OCI-LY7 (cell line): ENCODE results near the gene BLCAP. TPM values are rescaled to one million over a fixed set of nuclear protein-coding genes. Genes with fewer than 3 reads are reported as not detected.

ENCODE experiments used
- BruUV-seq: library from RNA; stranded (reverse); fragments of 400-500 nt; replicated peaks from 2 replicates; lab custom pipeline; 2021; lab: Mats Ljungman, UMichigan
- CTCF ChIA-PET: fragments of 300-600 bp; sonication (Branson Sonifier 250); formaldehyde crosslinking; loops from one replicate; lab custom pipeline; 2022; ENCODE audit warnings: antibody characterized with exemption; ENCODE audit not compliant: unreplicated experiment; lab: Charles Lee
- POLR2A ChIA-PET: fragments of 300-600 bp; sonication (Branson Sonifier 250); formaldehyde crosslinking; loops from one replicate; lab custom pipeline; 2022; ENCODE audit warnings: antibody characterized with exemption; lab: Charles Lee
- DNase-seq: peaks from one replicate; pipeline ENCODE4 v3.0.0-alpha.2; 2015; ENCODE audit warnings: low spot score
- H2AFZ ChIP-seq: fragments of 200-600 bp; sonication (generic), shearing (Covaris generic); 2 replicates; pipeline ENCODE4 v1.6.1; 2014; ENCODE audit warnings: mild to moderate bottlenecking, antibody characterized with exemption, low read length, moderate library complexity
- H3K27ac ChIP-seq: fragments of 200-600 bp; sonication (generic); 2 replicates; pipeline ENCODE4 v1.5.1; 2014; ENCODE audit warnings: mixed run types, low read depth, mild to moderate bottlenecking, moderate library complexity, low read length, inconsistent platforms; ENCODE audit not compliant: poor library complexity, severe bottlenecking
- H3K36me3 ChIP-seq: fragments of 200-600 bp; sonication (generic); 2 replicates; pipeline ENCODE4 v1.6.1; 2014; ENCODE audit warnings: mild to moderate bottlenecking, antibody characterized with exemption, low read length, moderate library complexity, mixed read lengths; ENCODE audit not compliant: insufficient read depth
- H3K4me1 ChIP-seq: fragments of 200-600 bp; sonication (generic); 2 replicates; pipeline ENCODE4 v1.5.1; 2014; ENCODE audit warnings: mild to moderate bottlenecking, low read length; ENCODE audit not compliant: insufficient read depth, poor library complexity, severe bottlenecking
- H3K4me2 ChIP-seq: fragments of 200-600 bp; sonication (generic); 2 replicates; pipeline ENCODE4 v1.6.1; 2014; ENCODE audit warnings: mild to moderate bottlenecking, low read length
- H3K4me3 ChIP-seq: fragments of 200-600 bp; sonication (generic); 2 replicates; pipeline ENCODE4 v1.5.1; 2014; ENCODE audit warnings: mild to moderate bottlenecking, low read depth, low read length; ENCODE audit not compliant: poor library complexity, severe bottlenecking
- H3K79me2 ChIP-seq: fragments of 200-600 bp; sonication (generic); 2 replicates; pipeline ENCODE4 v1.6.1; 2016; ENCODE audit warnings: low read depth, mild to moderate bottlenecking, low read length, moderate library complexity, mixed read lengths; ENCODE audit not compliant: insufficient read depth
- H3K9me2 ChIP-seq: fragments of 200-600 bp; sonication (generic); 2 replicates; pipeline ENCODE4 v1.6.1; 2016; ENCODE audit warnings: mild to moderate bottlenecking, low read length, mixed read lengths; ENCODE audit not compliant: insufficient read depth
- H3K9me3 ChIP-seq: fragments of 200-600 bp; sonication (generic); 2 replicates; pipeline ENCODE4 v1.6.1; 2014; ENCODE audit warnings: mild to moderate bottlenecking, mixed run types, low read length, mixed read lengths
- H4K20me1 ChIP-seq: fragments of 200-600 bp; sonication (generic); 2 replicates; pipeline ENCODE4 v1.6.1; 2014; ENCODE audit warnings: mild to moderate bottlenecking, antibody characterized with exemption, low read length, moderate library complexity, mixed read lengths; ENCODE audit not compliant: insufficient read depth
- EZH2phosphoT487 ChIP-seq: fragments of 200-600 bp; sonication (generic); IDR thresholded peaks from 2 replicates; pipeline ENCODE4 v1.6.1; 2018; ENCODE audit warnings: low read depth, borderline replicate concordance, mild to moderate bottlenecking, mixed run types, antibody characterized with exemption, low read length, moderate library complexity, mixed read lengths
- intact Hi-C: fragments of 100-400 bp; cut with micrococcal nuclease; formaldehyde crosslinking; loops from one replicate; pipeline ENCODE4 v1.10.0; 2022; ENCODE audit not compliant: unreplicated experiment
- total RNA-seq, 2 experiments: library from RNA; depleted of rRNA in 1 of 2; stranded (reverse); fragments of >200 nt in 1 of 2; shearing (Covaris generic) in 1 of 2; gene quantifications; 2 replicates each; pipeline ENCODE4 v1.2.3, GENCODE V29; 2014 to 2022
- TF ChIP-seq, protein P1 (sequence below): fragments of 200-600 bp; sonication (generic); conservative IDR thresholded peaks from 2 replicates; pipeline ENCODE4 v1.5.1; 2014; ENCODE audit warnings: mild to moderate bottlenecking, antibody characterized with exemption, low read length, moderate library complexity, mixed read lengths

Gene BLCAP
- total RNA-seq, 2 experiments from 2014 or later, result 32.3 to 55.1 TPM

DNA sequence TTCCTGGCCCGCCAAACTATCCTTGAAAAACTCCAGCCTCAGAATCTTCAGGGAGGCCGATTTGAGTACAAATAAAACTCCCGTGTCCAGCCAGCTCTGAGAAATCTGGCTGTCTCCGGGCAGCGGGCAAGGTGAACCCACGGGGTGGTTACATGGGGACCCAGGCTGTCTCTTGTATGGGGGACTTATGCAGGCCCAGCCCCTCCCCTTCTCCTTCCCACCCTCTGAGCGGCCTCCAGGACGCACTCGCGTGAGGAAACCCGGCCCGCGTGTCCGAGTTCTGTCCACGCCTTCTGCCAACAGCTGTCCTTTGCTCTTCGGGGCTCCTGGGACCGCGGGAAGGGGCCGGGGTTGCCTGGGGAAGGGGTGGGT is 36.3 kb upstream of the BLCAP start:
- Histone ChIP-seq H3K27ac (no peak overlapping the region), H3K9me3 (no peaks in the 10 kb centered on the region), H3K4me1 (peaks cover 4% of the 10 kb centered on the region), H3K9me2 (no peaks in the 10 kb centered on the region), H3K4me3 (no peak overlapping the region), H3K79me2 (no peaks in the 10 kb centered on the region), H3K4me2 (no peak overlapping the region; the same call in 1 of the 2 replicates), H2AFZ (no peak overlapping the region), H3K36me3 (no peaks in the 10 kb centered on the region), H4K20me1 (no peaks in the 10 kb centered on the region)
- DNase-seq, result no peak
- intact Hi-C loops, result loop anchor here (2.0 to 5.0 kb wide), 2 partner anchors 429 to 658 kb away; no protein-coding TSS in a partner anchor
- ChIA-PET POLR2A (interaction anchor here (0.7 kb wide), 1 partner anchor 77 kb away, joined by 3 read pairs; no protein-coding TSS in a partner anchor), CTCF (no interaction called here)
- TF ChIP-seq, protein P1, sequence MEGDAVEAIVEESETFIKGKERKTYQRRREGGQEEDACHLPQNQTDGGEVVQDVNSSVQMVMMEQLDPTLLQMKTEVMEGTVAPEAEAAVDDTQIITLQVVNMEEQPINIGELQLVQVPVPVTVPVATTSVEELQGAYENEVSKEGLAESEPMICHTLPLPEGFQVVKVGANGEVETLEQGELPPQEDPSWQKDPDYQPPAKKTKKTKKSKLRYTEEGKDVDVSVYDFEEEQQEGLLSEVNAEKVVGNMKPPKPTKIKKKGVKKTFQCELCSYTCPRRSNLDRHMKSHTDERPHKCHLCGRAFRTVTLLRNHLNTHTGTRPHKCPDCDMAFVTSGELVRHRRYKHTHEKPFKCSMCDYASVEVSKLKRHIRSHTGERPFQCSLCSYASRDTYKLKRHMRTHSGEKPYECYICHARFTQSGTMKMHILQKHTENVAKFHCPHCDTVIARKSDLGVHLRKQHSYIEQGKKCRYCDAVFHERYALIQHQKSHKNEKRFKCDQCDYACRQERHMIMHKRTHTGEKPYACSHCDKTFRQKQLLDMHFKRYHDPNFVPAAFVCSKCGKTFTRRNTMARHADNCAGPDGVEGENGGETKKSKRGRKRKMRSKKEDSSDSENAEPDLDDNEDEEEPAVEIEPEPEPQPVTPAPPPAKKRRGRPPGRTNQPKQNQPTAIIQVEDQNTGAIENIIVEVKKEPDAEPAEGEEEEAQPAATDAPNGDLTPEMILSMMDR, result no peak
- TF ChIP-seq EZH2phosphoT487, result no peak
- no TSS peak for BruUV-seq

DNA sequence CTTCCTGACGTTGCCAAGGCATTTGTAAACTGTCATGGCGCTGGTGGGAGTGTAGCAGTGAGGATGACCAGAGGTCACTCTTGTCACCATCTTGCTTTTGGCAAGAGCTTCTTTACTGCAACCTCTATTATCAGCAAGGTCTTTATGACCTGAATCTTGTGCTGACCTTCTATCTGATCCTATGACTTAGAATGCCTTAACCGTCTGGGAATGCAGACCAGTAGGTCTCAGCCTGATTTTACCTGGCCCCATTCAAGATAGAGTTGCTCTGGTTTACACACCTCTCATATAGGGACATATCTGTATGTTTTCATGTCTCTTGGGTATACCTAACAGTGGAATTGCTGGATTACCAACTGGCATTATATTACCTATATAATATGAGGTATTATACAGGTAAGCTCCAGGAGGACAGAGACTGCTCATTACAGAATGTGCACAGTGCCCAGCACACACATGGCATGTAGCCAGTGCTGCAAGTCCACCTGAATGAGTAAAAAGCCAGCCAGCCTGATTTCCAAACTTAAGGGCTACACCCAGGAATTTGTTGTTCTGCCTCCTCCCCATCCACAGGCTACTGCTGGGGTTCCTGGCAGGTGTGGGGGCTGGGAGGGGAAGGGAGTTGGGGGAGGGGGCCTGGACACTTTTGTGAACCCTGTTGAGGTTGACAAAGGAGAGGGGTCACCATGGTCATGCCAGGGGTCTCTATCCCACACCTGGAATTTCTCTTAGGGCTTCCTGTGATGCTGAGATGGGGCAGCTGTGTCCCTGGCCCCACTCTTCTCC is 35.2 kb upstream of the BLCAP start:
- intact Hi-C loops, result loop anchor here (5.0 kb wide), 1 partner anchor 659 kb away; no protein-coding TSS in a partner anchor
- peaks cover 3% of the 10 kb centered on the region for H3K4me1 ChIP-seq
- CTCF ChIA-PET, result no interaction called here

More for the DNA sequence above, 35.2 kb upstream of the BLCAP start:
- DNase-seq, result no peak
- no peak overlapping the region for H3K27ac ChIP-seq
- no peaks in the 10 kb centered on the region for H3K79me2 ChIP-seq
- H2AFZ ChIP-seq, result no peak overlapping the region
- H3K4me2 ChIP-seq, result no peak overlapping the region
- no peak for TF ChIP-seq EZH2phosphoT487
- TF ChIP-seq, protein P1, result no peak
- H3K9me3 ChIP-seq, result no peaks in the 10 kb centered on the region
- no peaks in the 10 kb centered on the region for H3K36me3 ChIP-seq
- no peaks in the 10 kb centered on the region for H4K20me1 ChIP-seq
- no peaks in the 10 kb centered on the region for H3K9me2 ChIP-seq
- BruUV-seq, result no TSS peak
- H3K4me3 ChIP-seq, result no peak overlapping the region
- POLR2A ChIA-PET, result no interaction called here
